ENCODE data around the gene NCK2. TPM values are rescaled to one million over a fixed set of nuclear protein-coding genes. Genes with fewer than 3 reads are reported as not detected.
A peak's percentile ranks its signal among the peaks of the same experiment; 100 is the strongest.

Gene NCK2
- total RNA-seq, 1 experiment from 2014 or later = 89.0 TPM

DNA sequence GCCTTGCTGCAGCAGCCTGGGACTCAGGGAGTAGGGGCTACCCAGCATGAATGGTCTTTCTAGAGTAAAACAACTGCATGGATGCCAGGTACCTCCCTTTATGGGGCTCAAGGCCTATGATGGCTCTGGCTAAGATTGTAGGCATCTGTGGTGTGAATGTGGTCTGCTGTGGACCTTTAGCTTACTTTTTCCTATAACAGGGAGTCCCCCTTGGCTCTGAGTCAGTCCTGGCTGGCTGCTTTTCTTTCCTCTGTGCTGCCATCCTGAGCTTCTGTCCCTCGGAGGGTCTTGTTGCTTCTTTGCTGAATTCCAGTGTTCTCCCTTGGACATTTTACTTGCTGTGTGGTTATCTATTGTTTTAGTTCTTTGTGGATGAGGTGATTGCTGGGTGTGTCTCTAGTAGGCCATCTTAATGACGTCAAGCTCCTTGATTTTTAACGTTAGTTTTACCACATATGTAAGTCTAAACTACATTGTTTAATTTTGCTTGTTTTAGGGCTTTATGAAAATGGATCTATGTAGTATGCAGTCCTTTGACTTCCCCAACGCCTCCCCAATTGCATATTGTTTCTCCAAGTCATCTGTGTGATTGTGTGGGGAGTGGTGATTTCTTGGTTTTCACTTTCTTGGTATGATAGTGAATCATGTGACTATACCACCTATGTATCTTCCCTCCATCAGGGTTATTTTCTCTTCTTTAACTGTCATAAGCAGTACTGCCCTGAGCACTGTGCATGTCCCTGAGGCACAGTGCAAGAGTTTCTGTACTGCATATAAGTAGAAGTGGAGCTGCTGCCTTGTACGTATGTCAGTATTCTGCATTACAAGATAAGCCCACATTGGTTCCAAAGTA, 92.4 kb downstream of the NCK2 start:
- intact Hi-C loops (cut with micrococcal nuclease; ENCODE audit: unreplicated experiment) = no loop called here
- BruUV-seq (replicated peaks) = no TSS peak
- Histone ChIP-seq H3K27me3 (replicated peaks; ENCODE audit: control insufficient read depth, insufficient read depth, low read length) (no peaks in the 10 kb centered on the region), H3K9me3 (peaks cover 11% of the 10 kb centered on the region), H3K4me3 (ENCODE audit: low read depth, low read length) (no peak overlapping the region), H3K4me1 (no peaks in the 10 kb centered on the region; the same call in 1 of the 2 replicates), H3K36me3 (ENCODE audit: control insufficient read depth, insufficient read depth, low read length) (no peaks in the 10 kb centered on the region; the same call in none of the 2 replicates)
- ChIA-PET POLR2A (no interaction called here), CTCF (no interaction called here)
- no peak for TF ChIP-seq CTCF (IDR thresholded peaks at IDR 0.05; ENCODE audit: insufficient read depth in 1 of 2, low read depth in 1 of 2, low read length in 1 of 2, severe bottlenecking in 1 of 2, unreplicated experiment in 1 of 2)
- H3K27ac Mint-ChIP-seq (ENCODE audit: unreplicated experiment) = no peak overlapping the region
- H3K36me3 Mint-ChIP-seq (ENCODE audit: insufficient read depth, unreplicated experiment) = peaks cover 26% of the 10 kb centered on the region
- peaks cover 19% of the 10 kb centered on the region for H3K4me1 Mint-ChIP-seq (ENCODE audit: low read depth, unreplicated experiment)
- no peak for DNase-seq
- H3K4me3 Mint-ChIP-seq (ENCODE audit: unreplicated experiment) = no peak overlapping the region
- H3K27me3 Mint-ChIP-seq (ENCODE audit: insufficient read depth, unreplicated experiment) = no peaks in the 10 kb centered on the region
- peaks cover 42% of the 10 kb centered on the region for H3K9me3 Mint-ChIP-seq (ENCODE audit: unreplicated experiment)

GRCh38 chr2:105839793-105840192, 95.1 kb downstream of the NCK2 start:
- H3K9me3 ChIP-seq = peaks cover 7% of the 10 kb centered on the region
- intact Hi-C loops (cut with micrococcal nuclease; ENCODE audit: unreplicated experiment) = no loop called here
- no peak overlapping the region for H3K4me3 Mint-ChIP-seq (ENCODE audit: unreplicated experiment)
- BruUV-seq (replicated peaks) = no TSS peak
- peaks cover 20% of the 10 kb centered on the region for H3K36me3 Mint-ChIP-seq (ENCODE audit: insufficient read depth, unreplicated experiment)
- ChIA-PET CTCF (no interaction called here), POLR2A (no interaction called here)
- H3K27ac Mint-ChIP-seq (ENCODE audit: unreplicated experiment) = peak overlapping the region; percentile 14
- H3K4me3 ChIP-seq (ENCODE audit: low read depth, low read length) = no peak overlapping the region
- peaks cover 35% of the 10 kb centered on the region for H3K4me1 Mint-ChIP-seq (ENCODE audit: low read depth, unreplicated experiment)
- H3K27me3 ChIP-seq (replicated peaks; ENCODE audit: control insufficient read depth, insufficient read depth, low read length) = no peaks in the 10 kb centered on the region
- peaks cover 15% of the 10 kb centered on the region for H3K9me3 Mint-ChIP-seq (ENCODE audit: unreplicated experiment)
- TF ChIP-seq CTCF (IDR thresholded peaks at IDR 0.05; ENCODE audit: insufficient read depth in 1 of 2, low read depth in 1 of 2, low read length in 1 of 2, severe bottlenecking in 1 of 2, unreplicated experiment in 1 of 2) = no peak
- H3K27me3 Mint-ChIP-seq (ENCODE audit: insufficient read depth, unreplicated experiment) = no peaks in the 10 kb centered on the region
- no peak for DNase-seq
- peaks cover 19% of the 10 kb centered on the region for H3K4me1 ChIP-seq
- no peaks in the 10 kb centered on the region; the same call in none of the 2 replicates for H3K36me3 ChIP-seq (ENCODE audit: control insufficient read depth, insufficient read depth, low read length)

DNA sequence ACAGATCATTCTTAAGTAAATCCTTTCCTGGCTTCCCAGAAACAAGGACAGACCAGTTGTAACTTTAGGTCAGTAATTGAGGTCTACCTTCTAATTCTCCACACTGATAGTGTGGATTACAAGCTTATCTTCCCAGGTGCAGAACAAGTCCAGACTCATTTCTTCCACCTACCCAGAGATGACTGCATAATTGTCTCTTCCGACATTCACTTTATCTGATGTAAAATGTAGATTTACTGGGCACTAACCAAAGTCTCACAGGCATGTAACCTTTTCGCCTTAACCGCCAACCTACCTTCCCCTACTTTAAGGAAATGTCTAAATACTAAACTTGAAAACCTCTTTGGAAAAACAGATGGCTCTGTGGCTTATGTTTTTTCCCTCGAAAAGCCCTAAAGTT, 96.2 kb downstream of the NCK2 start:
- DNase-seq = no peak
- H3K4me1 Mint-ChIP-seq (ENCODE audit: low read depth, unreplicated experiment) = peaks cover 35% of the 10 kb centered on the region
- H3K27ac Mint-ChIP-seq (ENCODE audit: unreplicated experiment) = peak overlapping the region; percentile 14
- no peaks in the 10 kb centered on the region for H3K27me3 ChIP-seq (replicated peaks; ENCODE audit: control insufficient read depth, insufficient read depth, low read length)
- intact Hi-C loops (cut with micrococcal nuclease; ENCODE audit: unreplicated experiment) = no loop called here
- ChIA-PET CTCF (no interaction called here), POLR2A (no interaction called here)
- H3K27me3 Mint-ChIP-seq (ENCODE audit: insufficient read depth, unreplicated experiment) = no peaks in the 10 kb centered on the region
- no peaks in the 10 kb centered on the region; the same call in none of the 2 replicates for H3K36me3 ChIP-seq (ENCODE audit: control insufficient read depth, insufficient read depth, low read length)
- no peak overlapping the region for H3K4me3 ChIP-seq (ENCODE audit: low read depth, low read length)
- H3K9me3 Mint-ChIP-seq (ENCODE audit: unreplicated experiment) = peaks cover 4% of the 10 kb centered on the region
- no TSS peak for BruUV-seq (replicated peaks)
- H3K9me3 ChIP-seq = no peaks in the 10 kb centered on the region
- H3K4me3 Mint-ChIP-seq (ENCODE audit: unreplicated experiment) = no peak overlapping the region
- peaks cover 19% of the 10 kb centered on the region for H3K4me1 ChIP-seq
- H3K36me3 Mint-ChIP-seq (ENCODE audit: insufficient read depth, unreplicated experiment) = peaks cover 20% of the 10 kb centered on the region
- no peak for TF ChIP-seq CTCF (IDR thresholded peaks at IDR 0.05; ENCODE audit: insufficient read depth in 1 of 2, low read depth in 1 of 2, low read length in 1 of 2, severe bottlenecking in 1 of 2, unreplicated experiment in 1 of 2)
